Testis (tissue), 2 donors: ENCODE results near the gene CACNA1C.

Experiments
- CTCF ChIP-seq, 3 experiments: fragments of 450-650 bp in 2 of 3; fragments of 200-600 bp in 1 of 3; sonication (generic) in 1 of 3; IDR thresholded peaks; one replicate each; pipeline ENCODE4 v1.5.1; 2016 to 2019; ENCODE audit warnings: antibody characterized with exemption in 3 of 3, mild to moderate bottlenecking in 2 of 3, moderate library complexity in 1 of 3
- POLR2A ChIP-seq: fragments of 450-650 bp; IDR thresholded peaks from one replicate; pipeline ENCODE4 v1.6.1; 2017; ENCODE audit warnings: antibody characterized with exemption, mild to moderate bottlenecking, moderate library complexity

- TF ChIP-seq CTCF (IDR thresholded peaks at IDR 0.05) (no peak), POLR2A (no peak)
Measured at GRCh38 chr12:2112401-2112800, 59.6 kb downstream of the CACNA1C start.
